ENCODE measurements around the gene NFKB1. TPM values are rescaled to one million over a fixed set of nuclear protein-coding genes. Genes with fewer than 3 reads are reported as not detected.

NFKB1 gene
- polyA plus RNA-seq, 1 donor from 2014 or later = 8.6 TPM

GRCh38 chr4:102600689-102601088 is 99.5 kb downstream of the NFKB1 start:
- no peaks in the 10 kb centered on the region for H4K20me1 ChIP-seq (ENCODE audit: insufficient read depth)
- H3K36me3 ChIP-seq (ENCODE audit: insufficient read depth, low read length) = peaks cover 6% of the 10 kb centered on the region
- no peaks in the 10 kb centered on the region for H3K79me2 ChIP-seq (replicated peaks; ENCODE audit: insufficient read depth, low read length)
- H3K27me3 ChIP-seq (ENCODE audit: insufficient read depth, low read depth, low read length) = no peaks in the 10 kb centered on the region
- H3K4me3 ChIP-seq (ENCODE audit: low read length) = no peak overlapping the region
- H3K9me3 ChIP-seq (ENCODE audit: low read length) = no peaks in the 10 kb centered on the region
- H3K4me2 ChIP-seq (ENCODE audit: low read length) = no peak overlapping the region
- no peak overlapping the region for H3K9ac ChIP-seq (ENCODE audit: low read length)
- TF ChIP-seq EP300 (conservative IDR thresholded peaks at IDR 0.05; ENCODE audit: poor library complexity, severe bottlenecking) (no peak), SMC3 (conservative IDR thresholded peaks at IDR 0.05; ENCODE audit: poor library complexity) (no peak), POLR2AphosphoS5 (IDR thresholded peaks at IDR 0.05) (no peak), MXI1 (conservative IDR thresholded peaks at IDR 0.05; ENCODE audit: poor library complexity, severe bottlenecking) (no peak), RAD21 (conservative IDR thresholded peaks at IDR 0.05) (no peak), TAF1 (IDR thresholded peaks at IDR 0.05; ENCODE audit: low read depth) (no peak), EZH2 (IDR thresholded peaks at IDR 0.05; ENCODE audit: borderline replicate concordance, insufficient read depth, low read length, poor library complexity, severe bottlenecking) (no peak)
- TF ChIP-seq, protein P1, sequence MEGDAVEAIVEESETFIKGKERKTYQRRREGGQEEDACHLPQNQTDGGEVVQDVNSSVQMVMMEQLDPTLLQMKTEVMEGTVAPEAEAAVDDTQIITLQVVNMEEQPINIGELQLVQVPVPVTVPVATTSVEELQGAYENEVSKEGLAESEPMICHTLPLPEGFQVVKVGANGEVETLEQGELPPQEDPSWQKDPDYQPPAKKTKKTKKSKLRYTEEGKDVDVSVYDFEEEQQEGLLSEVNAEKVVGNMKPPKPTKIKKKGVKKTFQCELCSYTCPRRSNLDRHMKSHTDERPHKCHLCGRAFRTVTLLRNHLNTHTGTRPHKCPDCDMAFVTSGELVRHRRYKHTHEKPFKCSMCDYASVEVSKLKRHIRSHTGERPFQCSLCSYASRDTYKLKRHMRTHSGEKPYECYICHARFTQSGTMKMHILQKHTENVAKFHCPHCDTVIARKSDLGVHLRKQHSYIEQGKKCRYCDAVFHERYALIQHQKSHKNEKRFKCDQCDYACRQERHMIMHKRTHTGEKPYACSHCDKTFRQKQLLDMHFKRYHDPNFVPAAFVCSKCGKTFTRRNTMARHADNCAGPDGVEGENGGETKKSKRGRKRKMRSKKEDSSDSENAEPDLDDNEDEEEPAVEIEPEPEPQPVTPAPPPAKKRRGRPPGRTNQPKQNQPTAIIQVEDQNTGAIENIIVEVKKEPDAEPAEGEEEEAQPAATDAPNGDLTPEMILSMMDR (IDR thresholded peaks at IDR 0.05; ENCODE audit: poor library complexity, severe bottlenecking) = no peak
- TF ChIP-seq, protein P2, sequence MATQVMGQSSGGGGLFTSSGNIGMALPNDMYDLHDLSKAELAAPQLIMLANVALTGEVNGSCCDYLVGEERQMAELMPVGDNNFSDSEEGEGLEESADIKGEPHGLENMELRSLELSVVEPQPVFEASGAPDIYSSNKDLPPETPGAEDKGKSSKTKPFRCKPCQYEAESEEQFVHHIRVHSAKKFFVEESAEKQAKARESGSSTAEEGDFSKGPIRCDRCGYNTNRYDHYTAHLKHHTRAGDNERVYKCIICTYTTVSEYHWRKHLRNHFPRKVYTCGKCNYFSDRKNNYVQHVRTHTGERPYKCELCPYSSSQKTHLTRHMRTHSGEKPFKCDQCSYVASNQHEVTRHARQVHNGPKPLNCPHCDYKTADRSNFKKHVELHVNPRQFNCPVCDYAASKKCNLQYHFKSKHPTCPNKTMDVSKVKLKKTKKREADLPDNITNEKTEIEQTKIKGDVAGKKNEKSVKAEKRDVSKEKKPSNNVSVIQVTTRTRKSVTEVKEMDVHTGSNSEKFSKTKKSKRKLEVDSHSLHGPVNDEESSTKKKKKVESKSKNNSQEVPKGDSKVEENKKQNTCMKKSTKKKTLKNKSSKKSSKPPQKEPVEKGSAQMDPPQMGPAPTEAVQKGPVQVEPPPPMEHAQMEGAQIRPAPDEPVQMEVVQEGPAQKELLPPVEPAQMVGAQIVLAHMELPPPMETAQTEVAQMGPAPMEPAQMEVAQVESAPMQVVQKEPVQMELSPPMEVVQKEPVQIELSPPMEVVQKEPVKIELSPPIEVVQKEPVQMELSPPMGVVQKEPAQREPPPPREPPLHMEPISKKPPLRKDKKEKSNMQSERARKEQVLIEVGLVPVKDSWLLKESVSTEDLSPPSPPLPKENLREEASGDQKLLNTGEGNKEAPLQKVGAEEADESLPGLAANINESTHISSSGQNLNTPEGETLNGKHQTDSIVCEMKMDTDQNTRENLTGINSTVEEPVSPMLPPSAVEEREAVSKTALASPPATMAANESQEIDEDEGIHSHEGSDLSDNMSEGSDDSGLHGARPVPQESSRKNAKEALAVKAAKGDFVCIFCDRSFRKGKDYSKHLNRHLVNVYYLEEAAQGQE (IDR thresholded peaks at IDR 0.05; ENCODE audit: borderline replicate concordance) = no peak
- no peak overlapping the region for H3K27ac ChIP-seq (ENCODE audit: low read length)
- H3F3A ChIP-seq (ENCODE audit: insufficient read depth, low read length, poor library complexity, severe bottlenecking) = no peaks in the 10 kb centered on the region
- no peaks in the 10 kb centered on the region for H3K9me2 ChIP-seq (ENCODE audit: insufficient read depth, low read length)
- no peak overlapping the region for H2AFZ ChIP-seq (ENCODE audit: low read depth, low read length)

- H3K9ac ChIP-seq (ENCODE audit: low read length) = no peak overlapping the region
- no peaks in the 10 kb centered on the region for H3F3A ChIP-seq (ENCODE audit: insufficient read depth, low read length, poor library complexity, severe bottlenecking)
- no peaks in the 10 kb centered on the region for H3K79me2 ChIP-seq (replicated peaks; ENCODE audit: insufficient read depth, low read length)
- TF ChIP-seq SMC3 (conservative IDR thresholded peaks at IDR 0.05; ENCODE audit: poor library complexity) = no peak
- TF ChIP-seq RAD21 (conservative IDR thresholded peaks at IDR 0.05) = no peak
- TF ChIP-seq EP300 (conservative IDR thresholded peaks at IDR 0.05; ENCODE audit: poor library complexity, severe bottlenecking) = no peak
- TF ChIP-seq, protein P2 (IDR thresholded peaks at IDR 0.05; ENCODE audit: borderline replicate concordance) = no peak
- no peak for TF ChIP-seq EZH2 (IDR thresholded peaks at IDR 0.05; ENCODE audit: borderline replicate concordance, insufficient read depth, low read length, poor library complexity, severe bottlenecking)
- no peak for TF ChIP-seq MXI1 (conservative IDR thresholded peaks at IDR 0.05; ENCODE audit: poor library complexity, severe bottlenecking)
- TF ChIP-seq TAF1 (IDR thresholded peaks at IDR 0.05; ENCODE audit: low read depth) = no peak
- TF ChIP-seq, protein P1 (IDR thresholded peaks at IDR 0.05; ENCODE audit: poor library complexity, severe bottlenecking) = no peak
- no peak for TF ChIP-seq POLR2AphosphoS5 (IDR thresholded peaks at IDR 0.05)
- no peaks in the 10 kb centered on the region for H3K9me3 ChIP-seq (ENCODE audit: low read length)
- H4K20me1 ChIP-seq (ENCODE audit: insufficient read depth) = no peaks in the 10 kb centered on the region
- no peak overlapping the region for H2AFZ ChIP-seq (ENCODE audit: low read depth, low read length)
- no peak overlapping the region for H3K27ac ChIP-seq (ENCODE audit: low read length)
- H3K4me2 ChIP-seq (ENCODE audit: low read length) = no peak overlapping the region
- no peaks in the 10 kb centered on the region for H3K9me2 ChIP-seq (ENCODE audit: insufficient read depth, low read length)
- H3K36me3 ChIP-seq (ENCODE audit: insufficient read depth, low read length) = peaks cover 2% of the 10 kb centered on the region
- H3K4me3 ChIP-seq (ENCODE audit: low read length) = no peak overlapping the region
- no peaks in the 10 kb centered on the region for H3K27me3 ChIP-seq (ENCODE audit: insufficient read depth, low read depth, low read length)
These were observed 100.5 kb downstream of the NFKB1 start for GRCh38 chr4:102601586-102602227.
